ENCODE results near the gene TOMM40L.

TOMM40L gene

GRCh38 chr1:161201836-161202712 lies 23.8 kb upstream of the TOMM40L start, which contains the start of gene NDUFS2:
NDUFS2 (plus strand) TSS chr1:161202367; CDS start chr1:161202386, 19 bp downstream.
- Histone ChIP-seq H3K9me2 (ENCODE audit: low read depth, low read length) (no peaks in the 10 kb centered on the region), H3K9me3 (ENCODE audit: low read length) (no peaks in the 10 kb centered on the region), H4K20me1 (ENCODE audit: insufficient read depth, low read length) (no peaks in the 10 kb centered on the region), H3K9ac (ENCODE audit: low read length) (peak within 1 kb of the TSS; percentile 91), H3K27ac (ENCODE audit: low read depth, low read length, poor library complexity, severe bottlenecking) (peak within 1 kb of the TSS; percentile 77), H3K4me2 (ENCODE audit: low read length) (peak within 1 kb of the TSS; percentile 77), H3F3A (ENCODE audit: insufficient read depth, low read length) (no peaks in the 10 kb centered on the region), H3K4me1 (ENCODE audit: insufficient read depth, low read length, severe bottlenecking) (peaks cover 21% of the 10 kb centered on the region), H3K27me3 (ENCODE audit: insufficient read depth, low read length) (no peaks in the 10 kb centered on the region), H3K4me3 (ENCODE audit: low read depth, low read length, poor library complexity, severe bottlenecking) (peak within 1 kb of the TSS; percentile 84), H3K79me2 (ENCODE audit: insufficient read depth, low read length) (no peaks in the 10 kb centered on the region), H3K36me3 (ENCODE audit: insufficient read depth, low read length) (peaks cover 31% of the 10 kb centered on the region), H2AFZ (ENCODE audit: low read length) (peak within 1 kb of the TSS; percentile 27)
- TF ChIP-seq, protein P1, sequence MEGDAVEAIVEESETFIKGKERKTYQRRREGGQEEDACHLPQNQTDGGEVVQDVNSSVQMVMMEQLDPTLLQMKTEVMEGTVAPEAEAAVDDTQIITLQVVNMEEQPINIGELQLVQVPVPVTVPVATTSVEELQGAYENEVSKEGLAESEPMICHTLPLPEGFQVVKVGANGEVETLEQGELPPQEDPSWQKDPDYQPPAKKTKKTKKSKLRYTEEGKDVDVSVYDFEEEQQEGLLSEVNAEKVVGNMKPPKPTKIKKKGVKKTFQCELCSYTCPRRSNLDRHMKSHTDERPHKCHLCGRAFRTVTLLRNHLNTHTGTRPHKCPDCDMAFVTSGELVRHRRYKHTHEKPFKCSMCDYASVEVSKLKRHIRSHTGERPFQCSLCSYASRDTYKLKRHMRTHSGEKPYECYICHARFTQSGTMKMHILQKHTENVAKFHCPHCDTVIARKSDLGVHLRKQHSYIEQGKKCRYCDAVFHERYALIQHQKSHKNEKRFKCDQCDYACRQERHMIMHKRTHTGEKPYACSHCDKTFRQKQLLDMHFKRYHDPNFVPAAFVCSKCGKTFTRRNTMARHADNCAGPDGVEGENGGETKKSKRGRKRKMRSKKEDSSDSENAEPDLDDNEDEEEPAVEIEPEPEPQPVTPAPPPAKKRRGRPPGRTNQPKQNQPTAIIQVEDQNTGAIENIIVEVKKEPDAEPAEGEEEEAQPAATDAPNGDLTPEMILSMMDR (IDR thresholded peaks at IDR 0.05; ENCODE audit: low read length) = peak; percentile 53
- no peak for TF ChIP-seq EZH2 (IDR thresholded peaks at IDR 0.05; ENCODE audit: borderline replicate concordance, low read length)

- H2AFZ ChIP-seq (ENCODE audit: low read length) = no peak overlapping the region
- no peaks in the 10 kb centered on the region for H3K9me2 ChIP-seq (ENCODE audit: low read depth, low read length)
- H3K9me3 ChIP-seq (ENCODE audit: low read length) = no peaks in the 10 kb centered on the region
- no peak overlapping the region for H3K27ac ChIP-seq (ENCODE audit: low read depth, low read length, poor library complexity, severe bottlenecking)
- H3K4me2 ChIP-seq (ENCODE audit: low read length) = no peak overlapping the region
- no peaks in the 10 kb centered on the region for H3K79me2 ChIP-seq (ENCODE audit: insufficient read depth, low read length)
- no peaks in the 10 kb centered on the region for H4K20me1 ChIP-seq (ENCODE audit: insufficient read depth, low read length)
- H3K4me3 ChIP-seq (ENCODE audit: low read depth, low read length, poor library complexity, severe bottlenecking) = no peak overlapping the region
- H3F3A ChIP-seq (ENCODE audit: insufficient read depth, low read length) = no peaks in the 10 kb centered on the region
- no peaks in the 10 kb centered on the region for H3K27me3 ChIP-seq (ENCODE audit: insufficient read depth, low read length)
- TF ChIP-seq EZH2 (IDR thresholded peaks at IDR 0.05; ENCODE audit: borderline replicate concordance, low read length) = no peak
- TF ChIP-seq, protein P1 (IDR thresholded peaks at IDR 0.05; ENCODE audit: low read length) = no peak
- peaks cover 15% of the 10 kb centered on the region for H3K4me1 ChIP-seq (ENCODE audit: insufficient read depth, low read length, severe bottlenecking)
- no peak overlapping the region for H3K9ac ChIP-seq (ENCODE audit: low read length)
- H3K36me3 ChIP-seq (ENCODE audit: insufficient read depth, low read length) = peaks cover 62% of the 10 kb centered on the region
Observed at GRCh38 chr1:161206411-161207140, 19.3 kb upstream of the TOMM40L start.

DNA sequence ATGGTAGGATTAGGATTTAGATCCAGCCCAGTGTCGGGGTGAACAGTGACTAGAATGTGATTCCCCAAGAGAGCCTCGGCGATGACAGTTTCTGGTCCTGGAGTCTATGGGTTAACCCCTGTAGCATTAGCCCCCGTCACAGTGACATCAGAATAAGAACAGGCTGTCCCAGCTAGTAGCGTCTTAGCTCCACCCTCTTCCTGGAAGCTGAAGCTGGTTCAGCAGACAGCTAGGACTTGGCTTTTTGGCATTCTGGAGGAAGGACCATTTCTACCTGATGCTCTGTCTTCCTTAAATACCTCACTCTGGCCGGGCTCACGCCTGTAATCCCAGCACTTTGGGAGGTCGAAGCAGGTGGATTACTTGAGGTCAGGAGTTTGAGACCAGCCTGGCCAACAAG lies 18.7 kb upstream of the TOMM40L start:
- Histone ChIP-seq H3K9ac (ENCODE audit: low read length) (no peak overlapping the region), H3F3A (ENCODE audit: insufficient read depth, low read length) (no peaks in the 10 kb centered on the region), H3K36me3 (ENCODE audit: insufficient read depth, low read length) (peaks cover 68% of the 10 kb centered on the region), H3K9me3 (ENCODE audit: low read length) (no peaks in the 10 kb centered on the region), H4K20me1 (ENCODE audit: insufficient read depth, low read length) (no peaks in the 10 kb centered on the region), H2AFZ (ENCODE audit: low read length) (no peak overlapping the region), H3K79me2 (ENCODE audit: insufficient read depth, low read length) (no peaks in the 10 kb centered on the region), H3K27ac (ENCODE audit: low read depth, low read length, poor library complexity, severe bottlenecking) (no peak overlapping the region), H3K27me3 (ENCODE audit: insufficient read depth, low read length) (no peaks in the 10 kb centered on the region), H3K4me3 (ENCODE audit: low read depth, low read length, poor library complexity, severe bottlenecking) (no peak overlapping the region), H3K4me2 (ENCODE audit: low read length) (no peak overlapping the region), H3K9me2 (ENCODE audit: low read depth, low read length) (no peaks in the 10 kb centered on the region), H3K4me1 (ENCODE audit: insufficient read depth, low read length, severe bottlenecking) (peaks cover 12% of the 10 kb centered on the region)
- TF ChIP-seq, protein P1 (IDR thresholded peaks at IDR 0.05; ENCODE audit: low read length) = no peak
- no peak for TF ChIP-seq EZH2 (IDR thresholded peaks at IDR 0.05; ENCODE audit: borderline replicate concordance, low read length)
